SU-DHL-6 (cell line): ENCODE measurements around the gene FAM83C.

ENCODE experiments used
- CTCF ChIP-seq: fragments of 200-600 bp; sonication (generic); IDR thresholded peaks from one replicate; pipeline ENCODE4 v1.5.1; 2017; ENCODE audit warnings: antibody characterized with exemption, mild to moderate bottlenecking, low read length, moderate library complexity; ENCODE audit not compliant: insufficient read depth, poor library complexity, severe bottlenecking
- EZH2phosphoT487 ChIP-seq: fragments of 200-600 bp; sonication (generic), shearing (Covaris generic); conservative IDR thresholded peaks from 2 replicates; pipeline ENCODE4 v1.6.1; 2018; ENCODE audit warnings: mild to moderate bottlenecking, antibody characterized with exemption, low read length, moderate library complexity, mixed read lengths

- TF ChIP-seq CTCF, result no peak
- no peak for TF ChIP-seq EZH2phosphoT487
These were observed 3.9 kb upstream of the FAM83C start for GRCh38 chr20:35296101-35296554.
